Measurements from ENCODE around the gene MAGI2.

DNA sequence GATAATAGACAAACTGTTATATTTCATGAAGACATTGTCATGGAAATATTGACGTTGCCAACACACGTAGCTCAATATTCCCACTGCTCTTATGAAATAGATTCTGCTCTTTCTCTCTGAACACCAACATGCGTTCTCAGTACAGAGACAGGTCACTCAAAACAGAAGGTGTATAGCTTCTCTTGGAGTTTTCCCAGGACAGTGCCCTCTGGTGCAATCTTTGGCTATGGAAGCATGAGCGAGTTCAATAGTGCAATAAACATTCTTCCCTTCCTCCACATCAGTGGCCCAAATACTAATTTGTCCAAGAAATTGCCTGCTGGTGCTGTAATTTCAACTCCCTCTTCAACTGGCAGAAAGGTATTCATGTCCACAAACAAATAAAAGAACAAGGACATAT is 145.3 kb downstream of the MAGI2 start:
- TF ChIP-seq, protein P1, sequence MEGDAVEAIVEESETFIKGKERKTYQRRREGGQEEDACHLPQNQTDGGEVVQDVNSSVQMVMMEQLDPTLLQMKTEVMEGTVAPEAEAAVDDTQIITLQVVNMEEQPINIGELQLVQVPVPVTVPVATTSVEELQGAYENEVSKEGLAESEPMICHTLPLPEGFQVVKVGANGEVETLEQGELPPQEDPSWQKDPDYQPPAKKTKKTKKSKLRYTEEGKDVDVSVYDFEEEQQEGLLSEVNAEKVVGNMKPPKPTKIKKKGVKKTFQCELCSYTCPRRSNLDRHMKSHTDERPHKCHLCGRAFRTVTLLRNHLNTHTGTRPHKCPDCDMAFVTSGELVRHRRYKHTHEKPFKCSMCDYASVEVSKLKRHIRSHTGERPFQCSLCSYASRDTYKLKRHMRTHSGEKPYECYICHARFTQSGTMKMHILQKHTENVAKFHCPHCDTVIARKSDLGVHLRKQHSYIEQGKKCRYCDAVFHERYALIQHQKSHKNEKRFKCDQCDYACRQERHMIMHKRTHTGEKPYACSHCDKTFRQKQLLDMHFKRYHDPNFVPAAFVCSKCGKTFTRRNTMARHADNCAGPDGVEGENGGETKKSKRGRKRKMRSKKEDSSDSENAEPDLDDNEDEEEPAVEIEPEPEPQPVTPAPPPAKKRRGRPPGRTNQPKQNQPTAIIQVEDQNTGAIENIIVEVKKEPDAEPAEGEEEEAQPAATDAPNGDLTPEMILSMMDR (conservative IDR thresholded peaks at IDR 0.05; ENCODE audit: low read depth, low read length), result no peak
- TF ChIP-seq EZH2 (IDR thresholded peaks at IDR 0.05; ENCODE audit: borderline replicate concordance, low read depth, low read length, poor library complexity, severe bottlenecking), result no peak

Data from A673 (cell line).